ENCODE data around the gene HBS1L. TPM values are rescaled to one million over a fixed set of nuclear protein-coding genes. Genes with fewer than 3 reads are reported as not detected.

The HBS1L gene
- total RNA-seq, 1 donor: 114 TPM

DNA sequence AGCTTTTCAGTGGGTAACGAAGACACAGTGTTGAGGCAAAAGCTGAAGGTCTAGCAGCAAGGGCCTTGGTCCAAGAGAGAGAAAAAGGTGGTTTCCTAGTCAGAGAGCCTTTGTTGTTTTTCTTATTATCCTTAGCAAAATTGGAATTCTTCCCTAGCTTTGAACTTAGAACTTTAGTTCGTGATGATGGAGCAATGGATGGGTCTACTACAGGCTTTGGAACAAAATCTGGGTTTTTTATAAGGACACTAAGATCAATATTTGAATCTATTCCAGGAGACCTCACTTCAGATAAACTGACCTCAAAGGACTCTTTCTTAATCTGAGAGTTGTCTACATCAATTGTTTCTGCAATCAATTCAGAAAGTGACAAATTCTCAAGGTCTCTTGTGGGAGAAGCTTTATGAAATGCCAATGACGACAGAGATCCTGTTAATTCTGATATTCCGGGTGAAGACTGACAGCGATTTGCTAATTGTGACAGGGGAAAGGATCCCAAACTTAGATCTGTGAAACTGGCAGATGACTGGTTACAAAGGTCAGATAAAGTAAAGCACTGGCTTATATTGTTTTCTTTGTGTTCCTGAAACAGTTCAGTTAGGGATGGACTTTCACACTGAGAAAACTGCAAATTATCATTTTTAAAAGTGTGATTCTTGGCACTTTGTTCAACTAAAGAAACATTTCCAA is 17.7 kb downstream of the HBS1L start:
- TF ChIP-seq, protein P1, sequence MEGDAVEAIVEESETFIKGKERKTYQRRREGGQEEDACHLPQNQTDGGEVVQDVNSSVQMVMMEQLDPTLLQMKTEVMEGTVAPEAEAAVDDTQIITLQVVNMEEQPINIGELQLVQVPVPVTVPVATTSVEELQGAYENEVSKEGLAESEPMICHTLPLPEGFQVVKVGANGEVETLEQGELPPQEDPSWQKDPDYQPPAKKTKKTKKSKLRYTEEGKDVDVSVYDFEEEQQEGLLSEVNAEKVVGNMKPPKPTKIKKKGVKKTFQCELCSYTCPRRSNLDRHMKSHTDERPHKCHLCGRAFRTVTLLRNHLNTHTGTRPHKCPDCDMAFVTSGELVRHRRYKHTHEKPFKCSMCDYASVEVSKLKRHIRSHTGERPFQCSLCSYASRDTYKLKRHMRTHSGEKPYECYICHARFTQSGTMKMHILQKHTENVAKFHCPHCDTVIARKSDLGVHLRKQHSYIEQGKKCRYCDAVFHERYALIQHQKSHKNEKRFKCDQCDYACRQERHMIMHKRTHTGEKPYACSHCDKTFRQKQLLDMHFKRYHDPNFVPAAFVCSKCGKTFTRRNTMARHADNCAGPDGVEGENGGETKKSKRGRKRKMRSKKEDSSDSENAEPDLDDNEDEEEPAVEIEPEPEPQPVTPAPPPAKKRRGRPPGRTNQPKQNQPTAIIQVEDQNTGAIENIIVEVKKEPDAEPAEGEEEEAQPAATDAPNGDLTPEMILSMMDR (IDR thresholded peaks at IDR 0.05; ENCODE audit: insufficient read depth, low read depth, low read length): no peak

DNA sequence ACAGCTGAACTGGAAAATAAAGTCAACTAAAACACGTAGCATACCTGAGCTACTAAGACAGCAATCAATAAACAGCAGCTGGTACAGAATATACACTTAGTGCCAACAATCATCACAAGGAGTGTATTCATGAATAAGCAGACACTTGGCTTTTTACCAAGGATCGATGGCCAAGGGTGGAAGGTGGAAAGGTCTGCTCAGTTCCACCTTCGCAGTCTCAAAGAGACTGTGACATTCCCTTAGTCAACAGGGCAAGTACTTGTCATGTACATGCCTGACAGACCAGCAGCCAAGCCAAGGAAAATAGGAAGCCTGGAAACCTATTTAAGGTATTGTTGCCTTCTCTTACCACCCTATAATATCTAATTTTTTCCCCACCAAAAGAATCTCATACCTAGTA is 21.4 kb downstream of the HBS1L start:
- H3K4me3 ChIP-seq (ENCODE audit: low read depth, low read length): no peak overlapping the region
- TF ChIP-seq, protein P1 (IDR thresholded peaks at IDR 0.05; ENCODE audit: insufficient read depth, low read depth, low read length): no peak

More for the DNA sequence above, 17.7 kb downstream of the HBS1L start:
- H3K4me3 ChIP-seq (ENCODE audit: low read depth, low read length): no peak overlapping the region
- DNase-seq (ENCODE audit: low read depth): no peak

DNA sequence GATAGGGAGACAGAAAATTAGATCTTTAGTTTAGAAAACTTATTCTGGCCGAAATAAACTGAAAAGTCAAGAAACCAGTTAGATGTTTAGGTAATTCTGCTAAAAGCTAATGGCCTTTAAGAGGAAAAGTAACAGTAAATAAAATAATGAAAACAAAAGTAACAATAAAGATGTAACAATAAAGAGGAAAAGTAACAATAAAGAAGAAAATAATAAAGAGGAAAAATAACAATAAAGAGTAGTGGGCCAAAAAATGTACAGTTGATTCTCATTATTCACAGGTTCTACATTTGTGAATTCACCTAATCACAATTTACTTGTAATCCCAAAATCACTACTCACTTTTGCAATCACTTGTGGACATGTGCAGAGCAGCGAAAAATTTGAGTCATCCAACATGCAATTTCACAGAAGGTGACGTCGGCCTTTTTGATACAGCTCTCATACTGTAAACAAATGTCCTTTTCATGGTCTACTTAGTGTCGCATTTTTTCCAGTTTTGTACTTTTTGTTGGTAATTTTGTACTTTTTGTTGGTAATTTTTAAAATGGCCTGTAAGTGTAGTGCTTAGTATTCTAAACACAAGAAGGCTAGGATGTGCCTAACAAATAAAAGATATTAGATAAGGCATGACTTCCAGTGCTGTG is 24.0 kb downstream of the HBS1L start:
- TF ChIP-seq, protein P1 (IDR thresholded peaks at IDR 0.05; ENCODE audit: insufficient read depth, low read depth, low read length): no peak
- H3K4me3 ChIP-seq (ENCODE audit: low read depth, low read length): no peak overlapping the region
- DNase-seq (ENCODE audit: low read depth): peak; percentile 30

More for the DNA sequence above, 21.4 kb downstream of the HBS1L start:
- no peak for DNase-seq (ENCODE audit: low read depth)

DNA sequence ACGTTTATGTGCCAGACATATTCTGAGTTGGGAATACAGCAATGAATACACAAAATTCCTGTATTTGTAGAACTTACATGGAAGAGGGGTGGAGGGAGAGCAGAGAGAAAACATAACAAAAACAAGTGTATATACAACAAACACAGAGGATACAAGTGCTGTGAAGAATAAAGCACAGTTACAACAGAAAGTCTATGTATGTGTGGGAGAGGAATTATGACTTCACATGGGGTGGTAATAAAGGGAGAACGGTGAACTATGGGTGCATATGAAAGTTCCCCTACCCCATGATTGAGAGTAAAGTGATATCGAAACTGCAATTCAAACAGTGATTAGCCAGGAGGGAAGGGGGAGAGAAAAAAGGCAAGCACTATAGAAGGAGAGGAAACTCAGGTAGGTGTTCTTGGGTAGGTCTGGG is 24.6 kb downstream of the HBS1L start:
- no peak overlapping the region for H3K4me3 ChIP-seq (ENCODE audit: low read depth, low read length)
- TF ChIP-seq, protein P1 (IDR thresholded peaks at IDR 0.05; ENCODE audit: insufficient read depth, low read depth, low read length): no peak
- DNase-seq (ENCODE audit: low read depth): no peak

DNA sequence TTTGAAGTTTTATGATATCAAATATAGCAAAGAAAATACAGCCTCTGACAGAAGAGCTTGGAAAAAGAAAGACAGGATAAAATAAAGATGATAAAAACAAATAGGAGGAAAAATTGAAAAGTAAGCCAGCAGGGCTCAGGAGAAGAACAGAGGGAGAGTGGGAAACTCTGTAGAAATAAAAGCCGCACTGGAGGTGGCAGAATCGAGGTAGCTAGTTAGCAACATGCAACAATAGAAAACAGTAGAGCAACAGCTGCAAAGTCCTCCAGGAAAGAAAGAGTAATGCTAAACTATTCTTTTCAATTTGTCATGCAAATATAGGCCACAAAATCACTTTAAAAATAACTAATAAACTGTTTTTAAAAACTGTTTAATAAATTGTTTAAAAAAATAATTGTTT is 28.8 kb downstream of the HBS1L start:
- H3K4me3 ChIP-seq (ENCODE audit: low read depth, low read length): no peak overlapping the region
- DNase-seq (ENCODE audit: low read depth): no peak
- TF ChIP-seq, protein P1 (IDR thresholded peaks at IDR 0.05; ENCODE audit: insufficient read depth, low read depth, low read length): no peak

DNA sequence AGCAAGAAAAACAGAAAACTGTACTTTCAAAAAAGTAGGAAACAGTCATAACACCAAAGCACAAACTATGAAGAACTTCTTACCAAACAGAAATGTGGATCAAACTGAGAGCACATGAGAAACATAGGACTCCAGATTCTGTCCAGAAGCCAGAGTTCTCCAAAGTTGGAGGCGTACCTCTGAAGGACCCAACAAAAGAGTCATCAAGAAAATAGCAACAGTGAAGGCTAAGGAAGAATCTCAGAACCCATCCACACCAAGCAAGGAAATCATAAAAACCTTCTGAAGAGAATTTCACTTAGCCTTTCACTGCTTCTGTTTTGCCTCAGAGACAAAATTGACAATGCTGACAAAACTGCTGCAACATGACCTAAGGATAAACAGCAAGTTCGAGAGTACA is 29.4 kb downstream of the HBS1L start:
- no peak for DNase-seq (ENCODE audit: low read depth)
- TF ChIP-seq, protein P1 (IDR thresholded peaks at IDR 0.05; ENCODE audit: insufficient read depth, low read depth, low read length): no peak
- no peak overlapping the region for H3K4me3 ChIP-seq (ENCODE audit: low read depth, low read length)

All from fibroblast of villous mesenchyme (primary cell).